Lung microvascular endothelial cell (primary cell): ENCODE measurements around the gene TSPAN1. TPM values are rescaled to one million over a fixed set of nuclear protein-coding genes. Genes with fewer than 3 reads are reported as not detected.

ENCODE experiments used
- DNase-seq, 2 donors: peaks; one replicate each; pipeline versions ENCODE4 v3.0.0 to v3.0.0-alpha.2; 2010; ENCODE audit warnings: low read depth in 2 of 2
- total RNA-seq: library from RNA; depleted of rRNA; stranded (reverse); fragments of >200 nt; gene quantifications from 2 replicates; pipeline ENCODE4 v1.2.1, GENCODE V29; 2014

TSPAN1 gene
- total RNA-seq, 1 donor from 2014 or later = not detected

DNA sequence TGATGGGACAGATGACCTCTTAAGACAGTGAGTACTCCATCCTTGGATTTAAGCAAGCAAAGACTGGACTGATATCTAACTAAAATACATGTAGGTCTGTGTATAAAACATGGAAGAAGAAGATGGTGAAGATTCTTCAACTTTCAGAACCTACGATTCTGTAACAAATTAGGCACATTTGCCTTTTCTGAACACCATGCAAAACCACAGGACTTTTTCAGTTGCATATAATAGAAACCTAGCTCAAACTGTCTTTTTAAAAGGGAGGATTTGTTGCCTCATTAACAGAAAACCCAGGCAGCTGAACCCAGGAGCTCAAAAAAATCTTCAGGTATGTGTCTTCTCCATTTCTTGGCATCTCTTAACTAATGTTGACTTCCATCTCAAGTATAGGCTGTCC lies 14.7 kb upstream of the TSPAN1 start:
- DNase-seq = no peak

DNA sequence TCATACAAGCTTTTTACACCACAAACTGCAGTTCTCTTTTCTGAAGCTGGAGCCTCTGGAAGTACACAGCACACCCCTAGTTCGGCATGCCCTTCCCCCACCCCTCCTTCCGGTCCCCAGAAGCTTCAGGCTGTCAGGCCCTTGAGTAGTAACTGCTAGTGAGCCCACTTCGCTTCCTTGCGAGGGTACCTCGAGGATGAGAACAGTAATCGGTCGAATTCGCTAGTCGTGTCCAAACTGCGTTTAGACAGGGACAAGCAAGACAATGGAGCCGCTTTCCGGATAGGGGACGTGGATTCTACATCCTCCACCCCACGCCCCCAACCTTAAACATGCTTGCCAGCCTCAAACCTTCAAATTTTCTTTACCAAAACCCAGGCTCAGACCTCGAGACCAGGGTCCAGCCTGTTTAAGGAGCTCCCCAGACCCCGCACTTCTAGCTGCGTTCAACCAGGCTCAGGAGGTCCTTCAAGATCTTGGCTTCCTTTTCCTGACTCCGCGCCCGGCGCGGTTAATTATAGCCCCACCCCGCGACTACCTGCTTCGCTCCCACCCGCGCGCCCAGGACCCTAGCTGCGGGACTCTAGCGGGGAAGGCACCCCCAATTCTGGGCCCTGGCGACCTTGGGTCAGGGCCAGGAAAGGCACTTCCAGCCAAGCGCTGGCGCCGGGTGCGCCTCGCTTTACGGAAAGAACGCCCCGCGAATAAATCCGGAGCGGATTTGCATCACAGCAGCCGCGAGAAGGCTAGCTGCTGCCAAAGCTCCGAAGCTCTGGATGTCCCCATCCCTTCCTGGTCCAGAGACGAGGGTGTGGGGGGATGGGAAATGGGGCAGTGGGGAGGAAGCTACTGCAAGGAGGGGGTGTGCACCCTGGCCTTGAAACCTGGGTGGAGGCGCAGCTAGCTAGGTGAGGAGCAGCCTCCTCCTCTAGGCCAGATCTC lies 8.1 kb upstream of the TSPAN1 start:
- peak; percentile 47 to 83 for DNase-seq

DNA sequence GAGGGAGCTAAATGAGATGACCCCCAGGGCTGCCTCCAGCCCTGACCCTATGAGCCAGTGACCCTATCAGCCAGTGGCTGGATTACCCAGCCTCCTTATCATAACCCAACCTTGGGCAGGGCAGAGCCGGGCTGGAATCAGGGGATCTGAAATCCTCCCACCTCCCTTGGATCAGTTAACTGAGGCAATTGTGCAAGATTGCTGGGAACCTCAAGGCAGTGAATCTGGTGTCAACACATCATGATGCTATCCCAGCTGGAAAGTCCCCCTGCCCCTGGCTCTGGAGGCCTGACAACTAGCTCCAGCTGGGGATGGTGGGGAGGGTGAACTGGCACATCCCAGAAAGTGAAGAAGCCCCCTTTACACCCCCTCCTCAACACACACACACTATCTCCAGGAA lies 6.4 kb upstream of the TSPAN1 start:
- DNase-seq = no peak

DNA sequence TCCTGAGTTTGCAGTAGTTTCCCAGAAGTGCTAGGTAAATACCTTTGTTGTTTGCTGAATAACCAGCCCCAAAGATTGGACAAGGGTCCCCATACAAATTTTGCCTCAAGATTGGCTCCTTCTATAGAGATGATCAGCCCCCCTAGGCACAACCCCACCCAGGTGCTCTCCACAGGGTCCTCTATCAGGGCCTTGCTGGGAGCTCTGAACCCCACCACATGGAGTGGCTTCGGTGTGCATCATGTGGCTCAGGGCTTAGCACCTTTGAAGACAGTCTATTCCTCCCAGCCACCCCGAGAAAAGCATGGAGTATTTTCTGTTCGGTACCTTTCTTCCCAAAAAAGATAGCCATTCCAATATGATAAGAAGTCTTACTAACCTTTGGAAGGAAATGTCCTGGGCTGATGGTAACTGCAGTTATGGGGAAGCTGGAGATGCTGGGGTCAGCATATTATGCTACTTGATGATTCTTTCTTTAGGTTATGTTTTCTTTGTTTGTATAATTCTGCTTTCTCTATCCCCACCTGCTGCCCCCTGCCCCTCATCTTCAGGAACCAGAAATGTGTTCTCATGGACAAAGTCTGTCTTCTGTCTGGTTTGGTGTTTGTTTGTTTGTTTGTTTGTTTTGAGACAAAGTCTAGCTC lies 5.0 kb upstream of the TSPAN1 start:
- no peak for DNase-seq

DNA sequence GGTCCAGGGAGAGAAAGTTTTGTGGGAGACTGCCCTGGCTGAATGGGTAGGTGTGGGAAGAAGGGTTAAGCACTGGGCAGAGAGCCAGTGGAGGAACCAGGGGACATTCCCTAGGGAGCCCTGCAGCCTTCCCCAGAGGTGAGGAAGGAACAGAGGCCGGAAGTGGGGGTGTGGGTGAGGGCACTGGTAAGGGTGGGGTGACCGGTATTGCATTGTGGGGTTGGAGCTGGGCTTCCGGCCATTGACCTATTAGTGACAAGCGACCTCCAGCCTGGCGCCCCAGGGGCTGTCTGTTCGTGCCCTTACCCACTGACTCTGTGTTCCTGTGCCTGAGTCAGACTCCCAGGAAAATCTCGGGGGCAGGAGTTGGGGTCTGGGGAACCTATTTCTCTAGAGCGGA lies 3.5 kb upstream of the TSPAN1 start:
- DNase-seq = peak in 1 of 2 donors; percentile 16

DNA sequence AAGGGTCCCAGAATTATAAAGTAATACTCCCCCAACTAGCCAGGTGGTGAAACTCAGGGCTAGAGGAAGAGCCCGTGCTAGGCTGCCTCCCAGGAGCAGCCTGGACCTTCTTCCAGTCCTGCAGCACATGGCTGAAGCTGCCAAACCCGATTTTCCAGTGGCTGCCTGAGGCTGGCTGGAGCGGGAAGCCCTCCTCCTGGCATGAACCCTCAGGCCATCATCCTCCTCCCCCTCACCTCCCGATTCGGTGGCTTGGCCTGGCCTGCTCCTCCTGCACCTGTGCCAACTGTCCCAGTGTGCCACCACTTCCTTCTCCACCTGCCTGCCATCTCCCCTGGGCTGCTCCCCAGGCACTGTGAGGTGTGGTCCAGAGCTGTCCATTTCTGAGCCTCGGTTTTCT lies 3.0 kb upstream of the TSPAN1 start:
- DNase-seq = no peak

DNA sequence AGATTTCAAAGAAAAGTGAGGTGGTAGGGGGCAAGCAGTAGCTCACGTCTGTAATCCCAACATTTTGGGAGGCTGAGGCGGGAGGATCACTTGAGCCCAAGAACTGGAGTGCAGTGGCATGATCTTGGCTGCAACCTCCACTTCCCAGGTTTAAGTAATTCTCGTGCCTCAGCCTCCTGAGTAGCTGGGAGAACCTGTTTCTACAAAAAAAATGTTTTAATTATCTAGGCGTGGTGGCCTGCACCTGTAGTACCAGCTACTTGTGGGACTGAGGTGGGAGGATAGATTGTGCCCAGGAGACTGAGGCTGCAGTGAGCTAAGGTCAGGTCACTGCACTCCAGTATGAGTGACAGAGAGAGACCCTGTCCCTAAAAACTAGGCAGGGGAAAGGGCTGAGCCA lies 2.6 kb upstream of the TSPAN1 start:
- no peak for DNase-seq

DNA sequence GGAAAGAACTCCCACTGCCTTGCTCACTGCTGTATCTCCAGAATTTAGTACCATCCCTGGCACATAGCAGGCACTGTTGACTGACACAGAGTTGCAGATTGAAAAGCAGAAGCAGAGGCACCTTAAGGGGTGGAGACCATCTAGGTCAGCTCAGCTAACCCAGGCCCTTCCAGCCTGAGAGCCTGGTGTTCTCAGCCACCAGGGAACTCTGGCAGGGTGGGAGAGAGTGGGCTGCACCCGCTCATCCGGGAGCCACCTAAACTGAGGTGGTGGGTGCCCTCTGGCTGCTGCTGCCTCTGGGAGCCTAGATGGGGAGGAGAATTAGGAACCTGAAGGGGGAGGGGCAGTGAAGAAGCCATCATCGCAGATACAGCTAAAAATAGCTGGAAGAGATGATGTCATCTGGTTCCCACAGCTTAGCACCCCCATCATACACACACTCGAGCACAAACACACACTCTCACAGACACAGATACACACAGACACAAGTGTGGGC lies 1.5 kb upstream of the TSPAN1 start:
- DNase-seq = peak in 1 of 2 donors; percentile 16

DNA sequence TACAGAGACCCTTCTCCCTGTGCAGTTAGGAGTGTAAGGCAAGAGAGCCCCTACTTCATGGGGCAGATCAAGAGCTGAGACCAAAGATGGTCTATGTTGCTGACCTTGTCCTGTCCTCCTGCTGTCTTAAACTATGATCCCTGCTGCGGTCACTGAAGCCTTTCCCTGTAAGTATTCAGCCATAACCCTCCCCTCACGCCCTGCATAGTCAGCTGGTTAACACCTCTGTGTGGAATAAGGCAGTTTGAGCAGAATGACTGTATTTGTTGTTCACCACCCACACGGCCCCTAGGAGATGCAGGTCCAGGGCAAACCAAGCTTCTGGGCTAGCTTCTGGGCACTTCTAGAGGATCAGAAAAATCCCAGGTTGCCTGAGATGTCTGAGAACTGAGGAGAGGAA lies 356 bp downstream of the TSPAN1 start:
- DNase-seq = no peak

DNA sequence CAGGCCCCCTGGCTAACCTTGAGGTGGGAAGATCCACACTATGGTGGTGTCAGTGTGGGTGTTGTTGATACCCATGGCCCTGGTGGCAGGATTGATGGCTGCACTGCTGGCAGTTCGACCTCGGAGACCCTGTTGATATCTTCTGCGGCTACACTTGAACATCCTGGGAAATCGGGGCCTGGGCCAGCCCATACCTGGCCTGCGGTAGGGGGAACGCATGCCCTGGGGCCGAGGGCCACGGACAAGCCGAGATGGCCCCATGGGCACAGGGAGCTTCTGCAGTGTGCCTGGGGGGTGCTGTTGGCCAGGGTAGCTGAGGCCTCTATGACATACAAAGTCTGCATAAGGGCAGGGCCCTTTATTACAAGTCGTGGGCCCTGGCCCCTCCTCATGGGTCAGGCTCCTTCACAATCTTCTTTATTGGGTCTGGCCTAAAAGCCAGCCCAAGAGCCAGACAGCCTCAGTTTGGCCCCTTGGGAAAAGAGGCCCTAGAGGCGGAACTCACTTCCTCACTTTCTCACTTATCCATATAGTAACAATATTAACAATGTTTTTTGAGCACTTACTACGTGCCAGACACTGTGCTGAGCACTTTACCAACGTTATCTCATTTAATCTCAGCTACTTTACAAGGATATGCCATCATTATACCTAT lies 1.5 kb downstream of the TSPAN1 start, which contains the start of gene P3R3URF:
TSS of gene P3R3URF (minus strand) at position 278 of the 655 bp plus-strand sequence. CDS start at position 261, 17 bp downstream.
- no peak for DNase-seq

DNA sequence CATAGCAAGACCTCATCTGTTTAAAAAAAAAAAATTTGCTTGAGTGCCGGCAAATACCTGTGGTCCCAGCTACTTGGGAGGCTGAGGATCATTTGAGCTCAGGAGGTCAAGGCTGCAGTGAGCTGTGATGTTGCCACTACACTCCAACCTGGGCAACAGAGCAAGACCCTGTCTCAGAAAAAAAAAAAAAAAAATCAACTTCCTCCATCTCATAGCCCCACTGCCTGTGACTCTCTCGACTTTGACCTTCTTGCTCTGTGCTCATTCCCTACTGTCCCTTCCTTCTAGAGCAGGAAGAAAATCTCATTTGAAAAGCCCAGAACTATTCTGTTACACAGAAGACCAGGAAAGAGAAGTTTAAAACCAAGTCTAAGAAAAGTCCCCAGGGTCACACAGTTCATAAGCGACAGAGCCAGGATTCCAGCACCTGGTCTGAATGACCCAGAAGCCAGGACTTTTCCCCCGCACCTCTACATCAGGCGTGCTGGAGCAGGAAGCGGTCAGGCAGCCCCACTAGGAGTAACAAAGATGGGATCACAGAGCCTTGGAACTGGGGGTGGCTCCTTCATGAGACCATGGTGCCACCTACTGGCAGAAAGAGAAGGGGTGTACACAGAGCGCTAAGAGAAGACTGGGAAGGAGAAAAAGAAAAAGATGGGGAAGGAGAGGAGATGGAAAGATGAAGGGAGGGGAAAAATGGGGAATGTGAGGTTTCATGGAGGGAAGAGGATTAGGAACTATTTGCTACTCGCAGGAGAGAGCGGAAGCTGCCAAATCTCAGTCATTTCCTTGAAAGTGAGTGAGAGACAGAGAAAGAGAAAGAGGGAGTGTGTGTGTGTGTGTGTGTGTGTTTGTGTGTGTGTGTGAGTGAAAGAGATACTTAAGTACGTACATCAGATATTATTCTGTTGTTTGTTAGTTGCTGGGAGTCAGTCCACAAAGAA lies 4.5 kb downstream of the TSPAN1 start:
- peak; percentile 86 to 87 for DNase-seq

DNA sequence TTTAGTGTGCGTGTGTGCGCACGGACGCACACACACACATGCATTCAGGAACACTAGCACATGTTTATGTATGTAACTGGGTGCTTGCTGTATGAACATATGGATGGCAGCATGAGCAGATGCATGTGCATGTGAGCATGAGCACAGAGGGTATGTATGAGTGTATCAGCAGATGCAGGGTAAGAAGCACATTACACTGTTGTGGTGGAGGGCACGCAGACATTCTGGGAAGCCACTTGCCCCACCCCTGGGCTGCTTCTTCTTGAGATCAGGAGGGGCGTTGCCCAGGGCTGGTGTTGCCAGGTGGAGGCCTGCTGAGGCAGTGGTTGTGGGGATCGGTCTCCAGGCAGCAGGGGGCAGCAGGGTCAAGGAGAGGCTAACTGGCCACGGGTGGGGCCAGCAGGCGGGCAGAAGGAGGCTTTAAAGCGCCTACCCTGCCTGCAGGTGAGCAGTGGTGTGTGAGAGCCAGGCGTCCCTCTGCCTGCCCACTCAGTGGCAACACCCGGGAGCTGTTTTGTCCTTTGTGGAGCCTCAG lies 5.3 kb downstream of the TSPAN1 start:
- peak in 1 of 2 donors; percentile 10 for DNase-seq

DNA sequence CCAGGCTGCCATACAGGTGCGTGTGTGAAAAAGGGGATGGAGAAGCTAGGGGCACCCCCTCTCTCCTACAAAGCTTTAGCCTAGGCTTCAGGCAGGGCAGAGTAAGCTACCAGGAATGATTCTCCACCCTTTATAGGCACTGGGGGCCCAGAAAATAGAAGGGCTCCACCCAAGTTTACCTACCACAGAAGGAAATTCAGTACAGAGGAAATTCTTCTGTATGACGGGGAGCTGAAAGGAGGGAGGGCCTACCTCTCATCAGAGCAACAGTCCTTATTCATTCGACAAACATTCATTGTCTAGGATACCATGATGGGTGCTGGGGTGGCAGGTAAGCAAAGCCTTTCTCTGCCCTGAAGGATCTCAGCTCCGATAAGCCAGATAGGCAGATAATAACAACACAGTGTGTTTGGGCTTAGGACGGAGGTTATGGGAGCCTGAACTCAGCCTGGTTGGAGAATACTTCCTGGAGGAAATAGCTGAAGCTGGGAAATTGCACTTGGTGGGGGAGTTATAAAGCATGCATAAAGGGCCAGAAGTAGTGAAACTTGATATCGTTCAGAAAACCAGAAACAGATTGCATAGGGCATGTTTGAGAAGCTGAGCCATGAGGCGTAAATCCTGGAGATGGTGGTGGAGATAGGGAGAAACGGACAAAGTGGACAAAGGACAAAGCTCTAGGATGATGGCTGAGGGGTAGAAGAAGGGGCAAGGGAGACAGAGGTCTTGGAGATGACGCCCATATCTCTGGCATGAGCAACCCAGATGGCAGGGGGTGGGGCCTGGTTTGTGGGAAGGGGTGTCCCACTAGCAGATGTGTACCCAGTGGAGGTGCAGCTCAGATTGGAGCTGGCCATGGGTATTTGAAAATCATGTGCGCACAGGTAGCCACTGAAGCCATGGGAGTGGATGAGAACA lies 6.7 kb downstream of the TSPAN1 start:
- DNase-seq = peak; percentile 63 to 76

DNA sequence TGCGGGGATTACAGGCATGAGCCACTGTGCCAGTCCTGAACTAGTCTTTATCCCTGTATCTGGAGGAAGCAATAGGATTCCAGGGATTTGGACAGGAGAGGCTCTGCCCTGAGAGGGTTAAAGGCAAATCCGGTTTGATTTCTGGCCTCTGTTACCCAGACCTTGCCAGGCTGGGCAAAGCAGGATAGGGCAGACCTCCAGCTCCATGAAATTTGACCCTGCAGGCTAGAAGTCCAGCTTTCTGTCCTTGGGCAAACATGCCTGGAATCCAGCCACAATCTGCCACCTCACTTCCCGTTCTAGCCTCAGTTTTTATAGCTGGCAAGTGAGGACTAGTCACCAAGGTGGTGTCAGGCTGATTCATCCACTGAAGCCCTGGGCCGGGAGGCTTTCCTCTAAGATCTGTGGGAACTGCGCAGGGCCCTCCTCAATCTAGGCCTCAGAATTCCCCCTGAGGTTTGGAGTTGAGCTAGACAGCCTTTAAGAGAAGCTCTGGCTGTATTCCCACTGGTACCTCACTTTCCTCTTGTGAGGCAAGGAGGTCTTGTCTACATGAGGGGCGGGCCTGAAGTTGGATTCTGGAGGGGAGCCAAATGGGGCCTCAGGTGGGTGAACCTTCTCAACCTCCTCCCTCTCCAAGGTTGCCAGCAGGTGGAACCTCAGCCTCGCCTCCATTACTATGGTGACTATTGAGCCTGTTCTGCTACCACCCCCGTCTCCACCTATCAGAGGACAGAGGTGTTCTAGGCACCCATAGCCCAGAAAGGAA lies 8.4 kb downstream of the TSPAN1 start:
- peak; percentile 66 to 94 for DNase-seq

DNA sequence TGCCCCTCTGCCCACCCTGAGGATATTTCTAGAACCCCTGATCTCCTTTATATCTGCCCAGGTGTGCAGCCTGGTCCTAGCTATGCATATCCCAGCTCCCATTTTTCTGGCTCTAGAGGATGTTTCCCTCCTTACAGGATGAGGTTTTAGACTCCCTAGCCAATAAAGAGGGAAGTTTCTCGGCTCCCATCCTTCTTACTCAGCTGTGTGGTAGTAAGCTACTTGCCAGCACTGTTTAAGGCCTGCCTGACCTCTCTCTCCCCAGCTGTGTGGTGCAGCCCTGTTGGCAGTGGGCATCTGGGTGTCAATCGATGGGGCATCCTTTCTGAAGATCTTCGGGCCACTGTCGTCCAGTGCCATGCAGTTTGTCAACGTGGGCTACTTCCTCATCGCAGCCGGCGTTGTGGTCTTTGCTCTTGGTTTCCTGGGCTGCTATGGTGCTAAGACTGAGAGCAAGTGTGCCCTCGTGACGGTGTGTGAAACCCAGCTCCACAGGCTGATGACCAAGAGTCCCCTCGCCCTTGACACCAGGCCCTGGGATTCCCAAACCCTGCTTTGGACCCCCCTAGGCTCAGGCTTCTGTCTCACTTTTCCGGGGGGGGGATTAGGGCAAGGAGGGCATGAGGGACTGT lies 9.2 kb downstream of the TSPAN1 start:
- no peak for DNase-seq

DNA sequence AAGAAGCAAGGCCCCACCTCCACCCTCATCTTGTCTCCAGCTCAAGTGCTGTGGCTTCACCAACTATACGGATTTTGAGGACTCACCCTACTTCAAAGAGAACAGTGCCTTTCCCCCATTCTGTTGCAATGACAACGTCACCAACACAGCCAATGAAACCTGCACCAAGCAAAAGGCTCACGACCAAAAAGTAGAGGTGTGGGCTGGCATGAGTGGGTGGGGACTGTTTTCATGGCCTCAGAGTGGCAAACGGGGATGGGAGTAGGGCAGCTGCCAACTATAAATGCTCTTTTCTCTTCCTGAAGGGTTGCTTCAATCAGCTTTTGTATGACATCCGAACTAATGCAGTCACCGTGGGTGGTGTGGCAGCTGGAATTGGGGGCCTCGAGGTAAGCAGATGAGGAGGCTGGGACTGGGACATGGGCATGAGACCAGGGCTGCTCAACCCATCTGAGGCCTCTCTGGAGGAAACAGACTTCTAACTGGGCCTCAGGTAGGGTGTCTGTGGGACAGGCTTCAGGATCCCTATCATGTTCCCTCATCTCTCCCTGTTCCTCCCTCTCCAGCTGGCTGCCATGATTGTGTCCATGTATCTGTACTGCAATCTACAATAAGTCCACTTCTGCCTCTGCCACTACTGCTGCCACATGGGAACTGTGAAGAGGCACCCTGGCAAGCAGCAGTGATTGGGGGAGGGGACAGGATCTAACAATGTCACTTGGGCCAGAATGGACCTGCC lies 10.2 kb downstream of the TSPAN1 start:
- DNase-seq = no peak

DNA sequence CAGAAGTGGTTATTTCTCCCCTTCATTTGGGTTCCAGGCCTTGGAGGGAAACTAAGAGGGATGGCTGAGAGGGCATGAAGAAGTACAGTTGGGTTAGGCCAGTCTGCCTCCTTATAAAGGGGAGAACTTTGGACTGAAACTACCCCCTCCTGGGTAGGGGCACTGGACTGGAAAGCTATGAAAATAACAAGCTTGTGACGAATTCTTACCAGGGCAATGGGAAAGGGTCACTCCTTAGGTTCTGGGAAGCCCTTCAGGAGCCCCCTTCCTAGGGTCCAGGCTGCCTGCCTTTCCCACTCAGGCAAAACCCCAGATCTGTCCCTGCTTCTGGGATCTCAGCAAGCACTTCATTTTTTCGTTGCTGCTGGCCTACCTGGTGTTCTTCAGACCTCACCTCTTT lies 11.2 kb downstream of the TSPAN1 start:
- DNase-seq = no peak
